Bronchial epithelial cell (primary cell): ENCODE results near the gene RAB11FIP4. TPM values are rescaled to one million over a fixed set of nuclear protein-coding genes. Genes with fewer than 3 reads are reported as not detected.

Experiments used
- DNase-seq: peaks from one replicate; pipeline ENCODE4 v3.0.0-alpha.2; 2010; ENCODE audit warnings: low read depth
- FAIRE-seq: peaks from 2 replicates; lab custom pipeline; 2011; peaks lifted over from hg19 to GRCh38; lab: Jason Lieb, UNC
- H3K27me3 ChIP-seq: 2 replicates; pipeline ENCODE4 v1.5.1; 2011; ENCODE audit warnings: low read length; ENCODE audit not compliant: control insufficient read depth, insufficient read depth
- H3K36me3 ChIP-seq: 2 replicates; pipeline ENCODE4 v1.5.1; 2011; ENCODE audit warnings: low read length; ENCODE audit not compliant: control insufficient read depth, insufficient read depth
- H3K4me3 ChIP-seq: 2 replicates; pipeline ENCODE4 v1.5.1; 2011; ENCODE audit warnings: mild to moderate bottlenecking, low read depth, low read length, control low read depth
- total RNA-seq: library from RNA; depleted of rRNA; stranded (reverse); fragments of >200 nt; gene quantifications from 2 replicates; pipeline ENCODE4 v1.2.1, GENCODE V29; 2014
- TF ChIP-seq, protein P1 (sequence below): IDR thresholded peaks from 2 replicates; pipeline ENCODE4 v1.5.1; 2011; ENCODE audit warnings: mild to moderate bottlenecking, moderate library complexity, low read length, control low read depth, inconsistent platforms; ENCODE audit not compliant: insufficient read depth, severe bottlenecking

Gene RAB11FIP4
- total RNA-seq, 1 donor from 2014 or later, result 17.6 TPM

DNA sequence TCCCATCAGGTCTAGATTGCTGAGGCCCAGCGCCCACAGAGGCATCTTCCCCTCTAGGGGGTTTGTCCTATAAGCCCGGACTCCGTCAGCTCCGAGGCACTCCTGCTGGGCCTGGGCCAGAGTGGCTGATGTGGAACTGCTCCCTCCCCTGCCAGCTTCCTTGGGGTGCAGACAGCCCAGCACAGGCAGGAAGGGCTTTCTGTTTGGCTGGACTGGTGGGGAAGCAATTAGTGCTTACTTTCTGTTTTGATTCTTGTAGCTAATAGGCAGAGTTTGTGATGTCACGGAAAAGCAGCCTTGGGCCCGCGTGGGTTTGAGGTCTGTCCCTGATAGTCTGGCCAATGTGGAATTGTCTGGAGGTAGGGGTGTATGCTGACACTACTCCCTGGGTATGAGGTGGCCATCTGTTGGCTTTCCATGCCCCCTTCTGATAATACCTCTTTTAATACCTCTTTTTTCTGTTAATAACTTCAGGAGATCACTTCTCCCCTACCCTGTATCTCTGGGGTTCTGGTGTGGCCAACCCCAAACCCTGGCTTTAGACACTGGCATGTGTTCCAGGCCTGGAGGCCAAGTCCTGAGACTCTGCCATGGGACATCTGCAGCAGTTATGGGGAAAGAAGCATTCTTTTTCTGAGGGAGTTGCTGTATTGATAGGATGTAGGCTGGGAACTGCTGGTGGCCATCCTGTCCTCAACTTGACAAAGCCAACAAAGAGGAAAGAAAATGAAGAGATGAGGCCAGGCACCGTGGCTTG is 190.9 kb downstream of the RAB11FIP4 start:
- peaks cover 2% of the 10 kb centered on the region for H3K36me3 ChIP-seq
- FAIRE-seq, result no peak
- H3K4me3 ChIP-seq, result no peak overlapping the region

DNA sequence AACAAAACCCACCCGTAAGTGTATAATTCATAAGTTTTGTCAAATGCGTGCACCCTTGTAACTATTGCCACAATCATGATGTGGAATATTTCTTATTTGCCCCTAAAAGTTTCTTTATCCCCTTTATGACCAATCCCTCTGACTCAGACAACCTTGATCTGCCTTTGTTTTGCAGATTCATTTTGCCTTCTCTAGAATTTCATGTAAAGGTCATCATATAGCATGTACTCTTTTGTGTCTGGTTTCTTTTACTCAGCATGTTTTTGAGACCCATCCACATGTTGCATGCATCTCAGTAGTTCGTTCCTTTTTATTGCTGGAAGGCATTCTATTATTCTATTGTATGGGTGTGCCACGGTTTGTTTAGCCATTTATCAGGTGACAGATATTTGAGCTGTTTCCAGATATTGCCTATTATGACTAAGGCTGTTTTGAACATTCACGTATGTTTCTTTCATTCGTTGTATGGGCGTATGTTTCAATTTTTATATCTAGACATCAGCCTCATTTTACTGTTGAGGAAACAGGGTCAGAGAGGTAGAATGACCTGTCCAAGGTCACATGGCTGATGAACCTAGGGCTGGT is 192.4 kb downstream of the RAB11FIP4 start:
- no peak overlapping the region for H3K4me3 ChIP-seq
- DNase-seq (peak; percentile 29), FAIRE-seq (no peak)
- no peaks in the 10 kb centered on the region for H3K27me3 ChIP-seq
- no peaks in the 10 kb centered on the region for H3K36me3 ChIP-seq
- TF ChIP-seq, protein P1, sequence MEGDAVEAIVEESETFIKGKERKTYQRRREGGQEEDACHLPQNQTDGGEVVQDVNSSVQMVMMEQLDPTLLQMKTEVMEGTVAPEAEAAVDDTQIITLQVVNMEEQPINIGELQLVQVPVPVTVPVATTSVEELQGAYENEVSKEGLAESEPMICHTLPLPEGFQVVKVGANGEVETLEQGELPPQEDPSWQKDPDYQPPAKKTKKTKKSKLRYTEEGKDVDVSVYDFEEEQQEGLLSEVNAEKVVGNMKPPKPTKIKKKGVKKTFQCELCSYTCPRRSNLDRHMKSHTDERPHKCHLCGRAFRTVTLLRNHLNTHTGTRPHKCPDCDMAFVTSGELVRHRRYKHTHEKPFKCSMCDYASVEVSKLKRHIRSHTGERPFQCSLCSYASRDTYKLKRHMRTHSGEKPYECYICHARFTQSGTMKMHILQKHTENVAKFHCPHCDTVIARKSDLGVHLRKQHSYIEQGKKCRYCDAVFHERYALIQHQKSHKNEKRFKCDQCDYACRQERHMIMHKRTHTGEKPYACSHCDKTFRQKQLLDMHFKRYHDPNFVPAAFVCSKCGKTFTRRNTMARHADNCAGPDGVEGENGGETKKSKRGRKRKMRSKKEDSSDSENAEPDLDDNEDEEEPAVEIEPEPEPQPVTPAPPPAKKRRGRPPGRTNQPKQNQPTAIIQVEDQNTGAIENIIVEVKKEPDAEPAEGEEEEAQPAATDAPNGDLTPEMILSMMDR, result no peak

More for the DNA sequence above, 190.9 kb downstream of the RAB11FIP4 start:
- no peaks in the 10 kb centered on the region for H3K27me3 ChIP-seq
- TF ChIP-seq, protein P1, result no peak
- DNase-seq, result no peak

DNA sequence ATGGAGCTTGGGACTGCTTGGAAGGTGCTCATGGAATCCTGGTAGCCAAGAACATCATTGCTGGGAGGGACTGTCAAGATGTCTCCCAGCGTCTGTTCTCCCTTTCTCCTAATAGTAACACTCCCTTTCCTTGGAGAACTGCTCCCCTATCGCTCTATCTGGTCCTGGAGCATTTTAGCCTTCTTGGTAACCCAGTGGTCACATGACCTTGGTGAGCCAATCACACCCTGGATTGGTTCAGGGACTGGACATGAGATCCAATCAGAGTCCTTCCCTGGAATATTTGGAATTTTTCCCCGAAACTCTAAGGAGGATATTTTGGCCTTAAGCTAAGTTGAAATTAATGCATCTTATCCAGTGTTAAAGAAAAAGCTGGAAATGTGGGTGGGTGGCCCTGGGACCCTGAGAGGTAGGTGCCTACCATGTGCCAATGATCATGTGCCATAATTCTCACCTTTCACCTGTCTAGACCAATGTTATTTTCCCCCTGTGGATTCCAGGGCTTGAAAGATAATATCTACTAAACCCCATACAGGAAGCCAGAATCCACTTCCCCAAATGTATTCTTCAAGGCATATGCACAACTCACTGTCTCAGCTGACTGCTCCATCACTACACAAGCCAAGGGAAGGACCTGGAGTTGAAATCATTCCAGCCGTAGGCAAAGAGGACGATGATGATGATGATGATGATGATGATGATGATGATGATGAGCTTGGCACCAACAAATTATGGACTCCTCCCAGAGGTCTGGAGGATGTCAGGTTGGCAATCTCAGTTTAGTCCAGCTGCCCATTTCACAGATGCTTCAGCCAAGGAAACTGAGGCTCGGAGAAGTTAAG is 193.2 kb downstream of the RAB11FIP4 start:
- Histone ChIP-seq H3K27me3 (no peaks in the 10 kb centered on the region), H3K4me3 (no peak overlapping the region), H3K36me3 (no peaks in the 10 kb centered on the region)
- FAIRE-seq (no peak), DNase-seq (no peak)
- TF ChIP-seq, protein P1, result no peak

DNA sequence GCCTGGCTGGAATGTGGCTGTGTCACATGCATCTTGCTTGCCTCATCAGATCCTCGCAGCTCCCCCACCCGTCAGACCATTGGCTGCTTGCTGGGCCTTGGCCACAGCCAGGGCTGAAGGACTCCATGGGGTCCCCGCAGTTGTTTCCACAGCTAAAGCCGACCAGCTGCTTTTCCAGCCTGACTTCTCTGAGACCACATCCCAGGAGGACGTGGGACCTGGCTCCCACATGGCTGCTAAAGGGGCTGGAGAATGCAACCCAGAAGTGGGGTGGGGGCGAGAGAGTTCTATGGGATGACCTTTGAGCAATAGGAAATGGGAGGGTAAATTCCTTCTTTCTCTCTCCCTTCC is 193.8 kb downstream of the RAB11FIP4 start:
- FAIRE-seq (no peak), DNase-seq (no peak)
- TF ChIP-seq, protein P1, result no peak
- no peaks in the 10 kb centered on the region for H3K36me3 ChIP-seq
- H3K27me3 ChIP-seq, result no peaks in the 10 kb centered on the region
- no peak overlapping the region for H3K4me3 ChIP-seq

DNA sequence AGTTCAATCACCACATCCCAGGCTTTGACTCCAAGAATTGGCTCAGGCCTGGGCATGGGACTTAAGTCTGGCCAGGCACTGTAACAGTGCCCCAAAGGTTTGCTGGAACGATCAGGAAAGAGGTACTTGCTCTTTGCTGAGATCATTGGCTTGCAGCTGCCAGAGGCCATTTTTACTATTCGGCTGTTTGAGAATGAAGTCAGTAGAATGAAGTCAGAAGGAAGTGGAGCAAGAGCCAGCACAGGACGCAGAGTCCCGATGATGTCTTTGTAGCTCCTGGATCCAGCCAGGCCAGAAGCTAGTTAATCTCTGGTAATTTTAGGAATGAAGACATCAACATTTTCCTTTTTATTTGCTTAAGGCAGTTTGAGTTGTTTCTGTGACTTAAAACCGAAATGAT is 195.5 kb downstream of the RAB11FIP4 start:
- no peaks in the 10 kb centered on the region for H3K36me3 ChIP-seq
- FAIRE-seq, result no peak

More for the DNA sequence above, 195.5 kb downstream of the RAB11FIP4 start:
- TF ChIP-seq, protein P1, result no peak
- H3K4me3 ChIP-seq, result no peak overlapping the region
- DNase-seq, result no peak
- H3K27me3 ChIP-seq, result no peaks in the 10 kb centered on the region
